Thoracic aorta (tissue), 2 donors: ENCODE measurements around the gene ANKS6. TPM values are rescaled to one million over a fixed set of nuclear protein-coding genes. Genes with fewer than 3 reads are reported as not detected.

ENCODE experiments used
- ATAC-seq: fragments of 150-250 bp; one replicate; pipeline ENCODE4 v1.8.0; 2017; ENCODE audit warnings: low read depth; ENCODE audit not compliant: insufficient number of reproducible peaks, low FRiP score
- DNase-seq: peaks from one replicate; pipeline ENCODE4 v3.0.0-alpha.2; 2020; ENCODE audit warnings: low spot score
- H3K27ac ChIP-seq, 2 donors: fragments of 200-600 bp; sonication (generic); 1 replicate in 1 of 2; 2 replicates in 1 of 2; pipeline ENCODE4 v1.5.1; 2016; ENCODE audit warnings: mild to moderate bottlenecking in 2 of 2, moderate library complexity in 2 of 2
- H3K27me3 ChIP-seq: fragments of 200-600 bp; sonication (generic); replicated peaks from 2 replicates; pipeline ENCODE4 v1.6.0; 2016; ENCODE audit warnings: mild to moderate bottlenecking; ENCODE audit not compliant: insufficient read depth
- H3K36me3 ChIP-seq: fragments of 200-600 bp; sonication (generic); one replicate; pipeline ENCODE4 v1.5.1; 2016
- H3K4me1 ChIP-seq, 2 donors: fragments of 200-600 bp; sonication (generic); 1 replicate in 1 of 2; 2 replicates in 1 of 2; pipeline versions ENCODE4 v1.5.1 to v1.6.0; 2016; ENCODE audit warnings: low read depth in 2 of 2, mild to moderate bottlenecking in 1 of 2; ENCODE audit not compliant: control insufficient read depth in 1 of 2
- H3K4me3 ChIP-seq: fragments of 200-600 bp; sonication (generic); 2 replicates; pipeline ENCODE4 v1.5.1; 2016; ENCODE audit warnings: mild to moderate bottlenecking
- H3K9me3 ChIP-seq: fragments of 200-600 bp; sonication (generic); 2 replicates; pipeline ENCODE4 v1.5.1; 2016
- total RNA-seq, 2 donors: library from RNA; depleted of rRNA; stranded (reverse); fragments of >200 nt; gene quantifications; one replicate each; pipeline versions ENCODE4 v1.1.0 to v1.2.3, GENCODE V29; 2016
- TF ChIP-seq, protein P1 (sequence below): fragments of 200-600 bp; sonication (generic); IDR thresholded peaks from one replicate; pipeline ENCODE4 v1.5.1; 2019; ENCODE audit warnings: antibody characterized with exemption

ANKS6 gene
- total RNA-seq, 2 donors from 2014 or later: 35.1 to 45.8 TPM

DNA sequence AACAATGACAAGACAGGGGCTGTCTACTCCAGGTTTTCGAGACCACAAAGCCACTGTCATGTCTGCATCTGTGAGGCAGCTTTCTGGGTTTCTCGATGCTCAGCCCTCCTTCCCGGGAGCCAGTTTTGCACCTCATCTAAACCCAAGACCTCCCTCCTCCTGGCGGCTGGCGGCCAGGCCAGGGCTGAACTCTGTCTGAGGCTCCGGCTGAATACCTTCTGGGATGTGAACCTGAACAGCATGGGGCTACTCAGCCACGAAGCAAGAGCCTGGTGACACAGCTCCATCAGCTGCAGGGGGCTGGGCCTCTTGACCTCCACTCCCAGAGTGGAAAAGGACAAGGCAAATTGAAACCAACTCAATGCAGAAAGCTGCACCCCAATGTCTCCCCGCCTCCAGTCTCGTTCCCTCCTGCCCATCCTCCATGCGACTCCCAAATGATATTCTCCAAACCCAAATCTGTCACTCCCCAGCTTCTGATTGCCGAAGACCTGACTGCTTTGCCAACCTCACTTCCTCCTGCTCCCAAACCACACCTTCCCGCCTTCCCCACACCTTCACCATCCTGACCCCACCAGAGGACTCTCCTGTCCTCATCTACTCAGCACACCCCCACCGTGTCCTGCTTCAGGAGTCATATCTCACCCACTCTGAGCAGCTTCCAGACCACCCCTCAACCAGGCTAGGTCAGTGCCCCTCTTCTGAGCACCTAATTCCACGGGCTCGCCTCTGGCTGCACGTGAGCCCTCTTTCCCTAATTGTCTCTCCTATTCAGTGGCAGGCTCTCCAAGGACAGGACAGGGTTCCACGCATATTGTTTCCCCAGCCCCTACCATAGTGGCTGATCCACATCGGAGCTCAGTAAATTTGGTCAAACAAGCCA is 4.5 kb downstream of the ANKS6 start:
- Histone ChIP-seq H3K27ac (peak overlapping the region; percentile 51 to 62), H3K9me3 (no peaks in the 10 kb centered on the region), H3K4me1 (peaks cover 8 to 36% of the 10 kb centered on the region in 2 donors), H3K27me3 (no peaks in the 10 kb centered on the region), H3K36me3 (no peaks in the 10 kb centered on the region), H3K4me3 (no peak overlapping the region)
- DNase-seq (no peak), ATAC-seq (no peak)
- TF ChIP-seq, protein P1, sequence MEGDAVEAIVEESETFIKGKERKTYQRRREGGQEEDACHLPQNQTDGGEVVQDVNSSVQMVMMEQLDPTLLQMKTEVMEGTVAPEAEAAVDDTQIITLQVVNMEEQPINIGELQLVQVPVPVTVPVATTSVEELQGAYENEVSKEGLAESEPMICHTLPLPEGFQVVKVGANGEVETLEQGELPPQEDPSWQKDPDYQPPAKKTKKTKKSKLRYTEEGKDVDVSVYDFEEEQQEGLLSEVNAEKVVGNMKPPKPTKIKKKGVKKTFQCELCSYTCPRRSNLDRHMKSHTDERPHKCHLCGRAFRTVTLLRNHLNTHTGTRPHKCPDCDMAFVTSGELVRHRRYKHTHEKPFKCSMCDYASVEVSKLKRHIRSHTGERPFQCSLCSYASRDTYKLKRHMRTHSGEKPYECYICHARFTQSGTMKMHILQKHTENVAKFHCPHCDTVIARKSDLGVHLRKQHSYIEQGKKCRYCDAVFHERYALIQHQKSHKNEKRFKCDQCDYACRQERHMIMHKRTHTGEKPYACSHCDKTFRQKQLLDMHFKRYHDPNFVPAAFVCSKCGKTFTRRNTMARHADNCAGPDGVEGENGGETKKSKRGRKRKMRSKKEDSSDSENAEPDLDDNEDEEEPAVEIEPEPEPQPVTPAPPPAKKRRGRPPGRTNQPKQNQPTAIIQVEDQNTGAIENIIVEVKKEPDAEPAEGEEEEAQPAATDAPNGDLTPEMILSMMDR: no peak

DNA sequence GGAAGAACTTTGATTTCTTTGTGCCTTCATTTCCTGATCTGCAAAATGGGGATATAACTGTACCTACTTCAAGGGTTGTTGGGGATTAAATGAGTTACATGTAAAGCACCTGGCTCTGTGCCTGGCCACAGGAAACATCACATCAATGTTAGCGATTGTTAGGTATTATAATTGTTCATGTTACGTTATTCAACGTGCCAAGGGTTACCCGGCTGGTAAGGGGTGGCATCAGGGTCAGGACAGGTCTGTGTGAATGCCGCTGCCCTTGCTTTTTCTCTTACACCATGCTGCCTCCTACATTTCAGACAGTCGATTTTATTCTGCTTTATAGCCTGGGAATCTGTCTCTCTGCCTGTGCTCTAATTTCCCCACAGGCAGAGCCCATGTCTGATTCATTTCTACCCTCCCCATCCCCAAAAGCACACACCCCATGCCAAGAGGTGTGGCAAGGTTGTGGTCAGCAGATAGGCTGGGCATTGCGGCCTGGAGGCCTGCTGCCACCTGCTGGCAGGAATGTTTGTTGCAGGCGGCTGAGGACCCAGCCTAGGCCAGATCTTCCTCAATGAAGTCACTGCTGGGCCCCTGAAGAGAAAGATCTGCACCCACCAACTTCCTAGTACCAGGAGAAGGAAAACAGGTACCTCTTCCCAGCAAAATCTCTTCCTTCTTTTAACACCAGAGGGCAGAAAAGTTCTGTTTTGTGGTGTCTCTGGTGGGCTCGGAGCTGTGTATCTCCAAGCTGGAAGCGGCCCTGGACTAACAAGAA is 5.3 kb downstream of the ANKS6 start:
- no peaks in the 10 kb centered on the region for H3K36me3 ChIP-seq
- ATAC-seq (peak; percentile 89), DNase-seq (peak; percentile 79)
- no peaks in the 10 kb centered on the region for H3K9me3 ChIP-seq
- TF ChIP-seq, protein P1: peak; percentile 100
- no peaks in the 10 kb centered on the region for H3K27me3 ChIP-seq
- peak overlapping the region; percentile 51 to 62 for H3K27ac ChIP-seq
- no peak overlapping the region for H3K4me3 ChIP-seq
- H3K4me1 ChIP-seq: peaks cover 8 to 33% of the 10 kb centered on the region in 2 donors

DNA sequence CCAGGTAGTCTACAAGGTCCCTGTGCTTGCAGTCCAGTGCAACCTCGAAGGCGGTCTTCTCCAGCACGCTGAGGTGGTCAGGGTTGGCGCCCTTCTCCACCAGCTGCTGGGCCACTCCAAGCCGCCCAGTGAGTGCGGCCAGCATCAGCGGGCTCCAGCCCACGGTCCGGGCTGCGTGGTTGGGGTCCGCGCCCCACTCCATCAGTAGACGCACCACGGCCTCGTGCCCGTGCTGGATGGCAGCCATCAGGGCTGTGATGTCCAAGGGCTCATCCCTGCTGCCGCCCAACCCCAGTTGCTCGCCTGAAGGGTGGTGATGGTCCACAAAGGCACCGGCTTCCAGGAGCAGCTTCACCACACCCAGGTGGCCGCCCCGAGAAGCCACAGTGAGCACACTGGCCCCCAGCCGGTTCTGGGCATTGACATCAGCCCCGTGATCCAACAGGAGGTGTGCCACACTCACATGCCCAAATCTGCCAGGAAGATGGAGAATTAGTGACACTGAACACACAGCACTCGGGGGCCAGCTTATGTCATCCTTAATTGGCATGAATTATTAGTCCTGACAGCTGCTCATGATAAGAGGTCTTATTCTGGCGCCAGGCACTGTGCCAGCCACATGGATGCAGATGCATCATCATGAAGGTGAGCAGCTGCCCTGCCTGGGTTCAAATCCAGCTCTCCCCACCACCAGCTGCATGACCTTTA is 6.1 kb downstream of the ANKS6 start:
- Histone ChIP-seq H3K4me1 (peaks cover 8 to 29% of the 10 kb centered on the region in 2 donors), H3K27ac (no peak overlapping the region), H3K36me3 (no peaks in the 10 kb centered on the region), H3K27me3 (no peaks in the 10 kb centered on the region), H3K4me3 (no peak overlapping the region), H3K9me3 (no peaks in the 10 kb centered on the region)
- TF ChIP-seq, protein P1: no peak
- ATAC-seq (no peak), DNase-seq (no peak)

DNA sequence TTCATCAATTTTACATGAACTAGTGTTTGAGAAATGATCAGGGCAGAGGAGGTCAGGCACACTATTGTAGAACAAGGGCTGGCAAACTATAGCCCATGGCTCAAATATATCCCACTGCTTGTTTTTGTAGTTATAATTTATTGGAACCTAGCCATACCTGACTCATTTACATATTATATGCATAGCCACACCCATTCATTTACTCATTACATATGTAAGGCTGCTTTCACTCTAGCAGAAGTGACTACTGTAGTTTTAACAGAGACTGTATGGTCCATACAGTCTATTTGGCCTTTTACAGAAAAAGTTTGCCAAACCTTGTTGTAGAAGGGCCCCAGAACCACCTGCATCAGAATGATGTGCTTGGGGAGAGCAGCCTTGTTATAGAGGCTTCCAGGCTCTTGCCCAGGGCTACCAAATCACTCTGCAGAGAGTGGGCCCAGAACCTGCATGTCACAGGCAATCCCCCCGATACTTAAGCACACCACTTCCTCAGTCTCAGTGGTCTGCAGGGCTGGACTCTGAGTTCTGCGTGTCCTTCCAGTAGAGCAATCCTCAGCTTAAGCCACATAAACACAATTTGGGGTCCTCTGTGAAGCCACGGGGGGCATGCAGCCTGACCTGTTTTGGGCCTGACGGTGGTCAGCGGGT is 6.7 kb downstream of the ANKS6 start:
- no peak overlapping the region for H3K4me3 ChIP-seq
- DNase-seq (no peak), ATAC-seq (no peak)
- H3K27ac ChIP-seq: no peak overlapping the region
- H3K4me1 ChIP-seq: peaks cover 5 to 22% of the 10 kb centered on the region in 2 donors
- H3K27me3 ChIP-seq: no peaks in the 10 kb centered on the region
- no peaks in the 10 kb centered on the region for H3K36me3 ChIP-seq
- no peaks in the 10 kb centered on the region for H3K9me3 ChIP-seq
- TF ChIP-seq, protein P1: no peak
